Measurements from ENCODE around the gene MUC5AC. TPM values are rescaled to one million over a fixed set of nuclear protein-coding genes. Genes with fewer than 3 reads are reported as not detected.
"Not testable (repeated sequence)": the region's sequence is repeated elsewhere in the genome, so short reads cannot be mapped to it uniquely, and the experiment has no call there.

Gene MUC5AC
- total and polyA plus RNA-seq, 2 donors (not counting 1 experiment from before 2014, with no cell fraction given), result not detected

GRCh38 chr11:1163321-1163910 is 5.7 kb downstream of the MUC5AC start:
- Histone ChIP-seq H3K4me3 (replicated peaks in 1 of 4; ENCODE audit: control extremely low read depth in 1 of 4, insufficient read depth in 1 of 4, low read depth in 3 of 4, low read length in 4 of 4) (no peak overlapping the region), H3K4me2 (ENCODE audit: extremely low read depth, insufficient read depth, low read length) (no peak overlapping the region), H3K4me1 (ENCODE audit: control insufficient read depth, extremely low read depth, insufficient read depth, low read length) (no peaks in the 10 kb centered on the region), H3K27me3 (ENCODE audit: control insufficient read depth, insufficient read depth, low read length) (no peaks in the 10 kb centered on the region), H3K36me3 (ENCODE audit: control insufficient read depth, insufficient read depth, low read length) (no peaks in the 10 kb centered on the region), H2AFZ (ENCODE audit: low read length) (no peak overlapping the region), H4K20me1 (ENCODE audit: control insufficient read depth, extremely low read depth, insufficient read depth, low read length) (no peaks in the 10 kb centered on the region), H3K9ac (ENCODE audit: insufficient read depth, low read length) (no peak overlapping the region), H3K27ac (ENCODE audit: insufficient read depth, low read length) (no peak overlapping the region), H3K9me3 (ENCODE audit: control insufficient read depth, insufficient read depth, low read depth, low read length) (no peaks in the 10 kb centered on the region), H3K79me2 (ENCODE audit: control insufficient read depth, insufficient read depth, low read length) (no peaks in the 10 kb centered on the region)
- DNase-seq (ENCODE audit: low read depth in 2 of 2), result no peak
- no peak for TF ChIP-seq EZH2 (IDR thresholded peaks at IDR 0.05; ENCODE audit: low read length, missing control alignments)

- H3K79me2 ChIP-seq (ENCODE audit: control insufficient read depth, insufficient read depth, low read length), result no peaks in the 10 kb centered on the region
- H3K4me2 ChIP-seq (ENCODE audit: extremely low read depth, insufficient read depth, low read length), result no peak overlapping the region
- no peak overlapping the region for H3K27ac ChIP-seq (ENCODE audit: insufficient read depth, low read length)
- TF ChIP-seq CTCF (conservative IDR thresholded peaks at IDR 0.05 in 1 of 2, IDR thresholded peaks at IDR 0.05 in 1 of 2; ENCODE audit: low read depth in 1 of 2, low read length in 2 of 2) (no peak), EZH2 (IDR thresholded peaks at IDR 0.05; ENCODE audit: low read length, missing control alignments) (no peak)
- no peaks in the 10 kb centered on the region for H3K9me3 ChIP-seq (ENCODE audit: control insufficient read depth, insufficient read depth, low read depth, low read length)
- H3K36me3 ChIP-seq (ENCODE audit: control insufficient read depth, insufficient read depth, low read length), result no peaks in the 10 kb centered on the region
- no peak overlapping the region for H3K4me3 ChIP-seq (replicated peaks in 1 of 4; ENCODE audit: control extremely low read depth in 1 of 4, insufficient read depth in 1 of 4, low read depth in 3 of 4, low read length in 4 of 4)
- H3K9ac ChIP-seq (ENCODE audit: insufficient read depth, low read length), result no peak overlapping the region
- no peaks in the 10 kb centered on the region for H3K27me3 ChIP-seq (ENCODE audit: control insufficient read depth, insufficient read depth, low read length)
- H2AFZ ChIP-seq (ENCODE audit: low read length), result no peak overlapping the region
- no peaks in the 10 kb centered on the region for H4K20me1 ChIP-seq (ENCODE audit: control insufficient read depth, extremely low read depth, insufficient read depth, low read length)
- no peaks in the 10 kb centered on the region for H3K4me1 ChIP-seq (ENCODE audit: control insufficient read depth, extremely low read depth, insufficient read depth, low read length)
- no peak for DNase-seq (ENCODE audit: low read depth in 2 of 2)
These were observed 6.4 kb downstream of the MUC5AC start for GRCh38 chr11:1163911-1164735.

GRCh38 chr11:1164779-1165255 is 7.1 kb downstream of the MUC5AC start:
- not testable (repeated sequence) for H3K27ac ChIP-seq (ENCODE audit: insufficient read depth, low read length); H3K27me3 ChIP-seq (ENCODE audit: control insufficient read depth, insufficient read depth, low read length); H3K9ac ChIP-seq (ENCODE audit: insufficient read depth, low read length); H3K4me1 ChIP-seq (ENCODE audit: control insufficient read depth, extremely low read depth, insufficient read depth, low read length); H3K4me2 ChIP-seq (ENCODE audit: extremely low read depth, insufficient read depth, low read length); H2AFZ ChIP-seq (ENCODE audit: low read length); H3K4me3 ChIP-seq (replicated peaks in 1 of 4; ENCODE audit: control extremely low read depth in 1 of 4, insufficient read depth in 1 of 4, low read depth in 3 of 4, low read length in 4 of 4); DNase-seq (ENCODE audit: low read depth in 2 of 2); H3K36me3 ChIP-seq (ENCODE audit: control insufficient read depth, insufficient read depth, low read length); H3K79me2 ChIP-seq (ENCODE audit: control insufficient read depth, insufficient read depth, low read length); H4K20me1 ChIP-seq (ENCODE audit: control insufficient read depth, extremely low read depth, insufficient read depth, low read length); H3K9me3 ChIP-seq (ENCODE audit: control insufficient read depth, insufficient read depth, low read depth, low read length)
